Suppressor macrophage treated with lipopolysaccharide for 4 hours (primary cell): ENCODE data around the gene SCGB3A1.

Experiments used
- DNase-seq: peaks from one replicate; pipeline ENCODE4 v3.0.0-alpha.2; 2020

Gene SCGB3A1, protein sequence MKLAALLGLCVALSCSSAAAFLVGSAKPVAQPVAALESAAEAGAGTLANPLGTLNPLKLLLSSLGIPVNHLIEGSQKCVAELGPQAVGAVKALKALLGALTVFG

DNA sequence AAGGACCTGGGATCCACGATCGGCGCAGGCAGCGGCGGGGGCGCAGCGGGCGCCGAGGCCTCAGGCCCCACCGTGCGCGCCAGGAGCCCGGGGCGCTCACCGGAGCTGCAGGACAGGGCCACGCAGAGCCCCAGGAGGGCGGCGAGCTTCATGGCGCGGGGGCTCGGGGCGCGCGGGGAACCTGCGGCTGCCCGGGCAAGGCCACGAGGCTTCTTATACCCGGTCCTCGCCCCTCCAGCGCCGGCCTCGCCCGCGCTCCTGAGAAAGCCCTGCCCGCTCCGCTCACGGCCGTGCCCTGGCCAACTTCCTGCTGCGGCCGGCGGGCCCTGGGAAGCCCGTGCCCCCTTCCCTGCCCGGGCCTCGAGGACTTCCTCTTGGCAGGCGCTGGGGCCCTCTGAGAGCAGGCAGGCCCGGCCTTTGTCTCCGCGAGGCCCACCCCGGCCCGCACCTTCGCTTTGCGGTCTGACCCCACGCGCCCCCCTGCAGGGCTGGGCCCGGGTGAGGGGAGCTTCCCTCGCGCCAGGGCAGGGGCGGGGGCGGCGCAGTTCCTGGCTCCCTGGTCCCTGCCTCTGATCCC is at the start of gene SCGB3A1:
TSS of gene SCGB3A1 (minus strand) at position 189 of the 577 bp plus-strand sequence. CDS start at position 152, 37 bp downstream.
- peak; percentile 21 for DNase-seq

DNA sequence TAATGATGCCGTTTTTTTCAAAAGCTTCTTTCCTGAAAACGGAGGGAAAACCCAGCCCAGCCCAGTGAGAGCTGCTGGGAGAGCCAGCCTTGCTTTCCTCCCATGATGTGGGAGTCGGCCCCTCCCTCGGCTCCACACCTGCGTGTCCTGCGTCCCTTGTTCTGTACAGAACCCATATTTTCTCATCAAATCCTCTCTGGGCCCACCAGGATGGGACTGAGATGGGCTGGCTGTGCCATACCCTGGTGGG is 49.2 kb upstream of the SCGB3A1 start:
- DNase-seq = no peak

DNA sequence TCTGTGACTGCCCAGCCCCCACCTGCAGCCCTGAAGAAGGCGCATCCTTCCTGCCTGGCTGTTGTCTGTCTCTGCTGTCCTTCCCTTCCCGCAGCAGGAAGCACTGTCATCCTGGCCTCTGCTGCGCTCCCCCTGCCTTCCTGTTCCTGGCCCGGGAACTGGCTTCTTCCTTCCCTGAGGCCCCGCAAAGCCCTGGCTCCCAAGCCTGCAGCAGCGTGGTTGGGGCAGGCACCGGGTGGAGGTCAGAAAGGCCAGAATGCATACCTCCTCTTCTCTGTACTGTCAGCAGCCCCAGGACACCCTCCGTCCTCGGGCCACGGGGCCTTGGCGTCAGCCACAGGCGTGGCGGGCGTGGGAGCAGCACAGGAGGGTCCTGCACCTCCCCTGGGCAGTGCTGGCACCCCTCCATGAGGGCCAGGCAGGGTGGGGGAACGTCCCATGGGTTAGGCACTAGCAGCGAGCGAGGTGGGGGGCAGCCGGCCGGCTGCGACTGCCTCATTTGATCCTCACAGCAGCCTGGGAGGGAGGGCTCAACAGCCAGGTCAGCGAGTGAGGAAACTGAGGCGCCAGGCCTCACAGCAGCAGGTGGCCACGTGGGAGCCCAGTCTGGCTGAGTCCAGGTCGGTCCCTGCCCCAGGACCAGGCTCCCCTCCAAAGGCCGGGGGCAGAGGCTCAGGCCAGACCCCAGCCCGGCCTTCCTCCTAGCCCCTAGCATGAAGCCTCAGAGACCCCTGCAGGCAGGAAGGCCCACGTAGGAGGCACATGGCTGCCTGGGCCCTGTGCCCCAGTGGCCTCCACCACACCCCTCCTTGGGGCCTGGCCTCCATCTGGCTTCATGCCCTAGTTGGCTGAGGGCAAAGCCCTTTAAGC is 48.7 kb upstream of the SCGB3A1 start:
- no peak for DNase-seq

DNA sequence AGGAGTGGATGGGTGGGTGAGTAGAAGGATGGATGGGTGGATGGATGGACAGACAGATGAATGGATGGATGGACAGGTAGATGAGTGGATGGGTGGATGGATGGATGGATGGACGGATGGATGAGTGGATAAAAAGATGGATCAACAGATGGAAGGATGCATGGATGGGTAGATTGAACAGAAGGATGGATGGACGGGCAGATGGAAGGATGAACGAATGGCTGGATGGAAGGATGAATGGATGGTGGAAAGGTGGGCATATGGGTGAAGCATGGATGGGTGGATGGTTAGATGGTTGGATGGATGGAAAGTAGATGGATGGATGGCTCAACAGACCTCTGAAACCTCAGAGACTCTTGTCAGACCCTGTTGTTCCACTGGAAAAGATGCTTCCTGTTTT is 48.0 kb upstream of the SCGB3A1 start:
- no peak for DNase-seq

DNA sequence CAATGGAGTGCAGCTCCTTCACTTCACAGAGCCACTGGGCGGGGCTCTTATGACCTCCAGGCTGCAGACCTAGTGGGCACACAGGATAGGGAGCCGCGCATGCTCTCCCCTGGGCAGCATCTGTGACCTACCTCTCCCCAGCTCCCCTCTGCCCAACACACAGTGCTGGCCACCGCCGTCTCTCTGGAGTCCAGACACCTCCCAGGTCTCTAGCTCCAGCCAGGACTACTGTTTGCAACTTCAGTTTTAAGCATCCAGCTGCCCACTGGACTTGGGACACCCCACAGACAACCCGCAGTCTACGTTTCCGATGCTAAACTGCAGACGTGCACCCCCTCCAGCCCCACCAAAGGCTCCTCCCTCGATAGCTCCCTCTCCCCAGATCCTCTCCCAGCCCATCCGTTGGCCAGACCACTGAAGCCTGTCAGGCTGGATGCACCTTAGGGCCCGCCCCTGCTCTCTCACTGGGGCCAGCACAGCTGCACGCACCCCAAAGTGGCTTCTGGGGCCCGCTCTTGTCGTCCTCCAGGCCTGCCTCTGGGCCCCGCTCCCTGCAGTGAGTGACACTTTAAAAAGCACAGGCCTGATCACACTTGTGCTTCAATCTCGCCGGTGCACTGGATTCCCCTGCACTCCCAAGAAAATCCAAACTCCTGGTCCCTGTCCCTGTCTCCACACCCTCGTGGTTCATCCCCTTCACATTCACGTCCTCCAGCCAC is 46.8 kb upstream of the SCGB3A1 start:
- DNase-seq = no peak

DNA sequence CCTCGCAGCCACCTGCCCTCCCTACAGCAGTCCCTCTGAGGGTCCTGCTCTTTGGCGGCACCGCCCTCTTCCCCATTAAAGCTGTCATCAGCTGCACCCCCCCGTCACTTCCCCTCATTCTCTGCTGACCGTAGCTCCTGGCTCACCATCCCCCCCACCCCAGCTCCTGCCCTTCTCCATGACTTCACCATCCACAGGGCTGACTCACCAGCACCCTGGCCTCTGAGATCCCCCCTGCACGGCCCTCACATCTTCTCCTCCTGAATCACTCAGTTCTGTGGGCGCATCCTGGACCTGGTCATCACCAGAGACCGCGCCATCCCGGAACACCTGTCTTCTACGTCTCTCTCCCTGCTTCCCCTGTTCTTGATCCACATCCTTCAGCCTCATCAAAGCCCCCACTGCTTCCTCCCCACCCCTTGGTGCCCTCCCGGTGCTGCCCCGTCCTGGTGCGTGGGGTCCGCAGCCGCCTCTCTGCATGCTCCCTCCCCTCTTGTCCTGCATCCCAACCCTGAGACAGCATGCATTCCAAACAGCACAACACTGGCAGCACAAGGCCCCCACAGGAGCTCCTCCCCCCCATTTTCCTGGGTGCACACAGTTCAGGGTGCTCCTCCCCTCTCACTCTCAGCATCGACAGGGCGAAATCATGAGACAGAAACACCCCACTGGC is 45.2 kb upstream of the SCGB3A1 start:
- no peak for DNase-seq

DNA sequence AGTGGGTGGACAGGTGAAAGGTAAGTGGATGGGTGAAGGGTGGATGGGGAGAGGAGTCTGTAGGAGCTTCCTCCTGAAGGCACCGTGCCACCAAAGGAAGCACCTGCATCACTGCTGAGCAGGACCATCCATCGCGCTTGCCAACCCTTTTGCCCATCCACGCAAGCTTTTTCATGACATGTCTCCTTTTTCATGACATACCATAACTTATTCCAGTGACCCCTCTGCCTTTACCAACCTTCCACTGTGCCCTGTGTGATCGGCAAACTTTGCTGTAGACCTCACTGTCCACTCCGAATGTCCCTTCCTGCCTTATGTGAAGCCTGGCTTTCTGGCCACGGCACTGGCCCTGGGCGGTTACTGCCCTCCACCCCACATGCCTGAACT is 44.7 kb upstream of the SCGB3A1 start:
- DNase-seq = no peak

DNA sequence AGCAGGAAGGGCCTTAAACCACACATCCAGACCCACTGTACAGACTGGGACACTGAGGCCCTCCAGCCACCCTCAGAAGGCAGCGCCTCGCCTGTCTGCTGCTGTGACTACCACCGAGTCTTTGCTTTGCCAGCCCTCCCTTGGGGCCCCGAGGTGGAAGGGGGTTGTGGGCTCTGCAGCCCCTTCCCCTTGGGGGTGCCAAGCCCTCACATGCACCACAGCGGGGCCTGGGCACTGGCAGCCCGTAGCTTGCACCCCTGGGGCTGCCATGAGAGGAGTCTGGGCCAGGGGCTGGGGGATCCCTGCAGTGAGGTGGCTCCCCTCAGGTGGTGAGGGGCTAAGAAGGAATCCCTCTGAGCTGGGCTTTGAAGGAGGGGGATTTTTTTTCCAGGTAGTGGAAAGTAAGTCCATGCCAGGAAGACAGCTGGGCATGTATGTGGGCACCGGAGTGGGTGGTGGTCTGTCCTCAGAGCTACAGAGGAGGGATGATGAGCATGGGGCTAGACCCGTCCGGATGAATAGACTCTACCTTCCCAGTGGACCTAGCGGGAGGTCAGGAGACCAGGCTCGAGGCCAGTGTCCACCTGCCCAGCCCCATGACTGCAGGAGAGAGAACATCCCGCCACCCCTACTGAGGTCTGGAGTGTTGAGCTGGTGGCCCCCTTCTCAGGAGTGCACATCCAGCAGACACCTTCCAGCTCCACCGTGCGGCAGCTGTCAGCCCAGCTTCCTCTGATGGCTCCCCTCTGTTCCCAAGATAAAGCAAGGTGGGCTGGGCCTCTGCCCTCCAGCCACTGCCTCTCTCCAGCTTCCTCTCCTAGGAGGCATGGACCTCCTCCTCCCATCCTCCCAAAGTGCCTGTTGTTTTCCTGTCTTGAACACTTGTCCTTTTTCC is 42.2 kb upstream of the SCGB3A1 start:
- DNase-seq = no peak

DNA sequence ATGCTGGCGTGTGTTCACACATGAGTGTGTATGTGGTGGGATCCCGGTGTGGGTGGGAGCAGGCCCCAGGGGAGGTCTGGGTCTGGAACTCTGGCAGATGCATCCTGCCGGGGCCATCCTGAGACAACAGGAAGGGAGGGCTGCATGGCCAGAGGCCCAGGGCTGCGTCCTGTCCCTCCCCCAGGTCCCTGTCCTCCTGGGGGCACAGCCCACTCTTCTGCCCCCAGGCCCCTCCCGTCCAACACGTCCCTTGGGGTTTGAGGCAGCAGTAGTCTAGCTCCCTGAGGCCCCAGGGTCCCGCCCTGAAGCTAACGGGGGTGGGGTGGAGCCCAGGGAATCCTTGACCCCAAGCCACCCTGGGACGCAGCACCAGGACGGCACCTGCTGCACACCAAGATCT is 41.5 kb upstream of the SCGB3A1 start:
- no peak for DNase-seq

DNA sequence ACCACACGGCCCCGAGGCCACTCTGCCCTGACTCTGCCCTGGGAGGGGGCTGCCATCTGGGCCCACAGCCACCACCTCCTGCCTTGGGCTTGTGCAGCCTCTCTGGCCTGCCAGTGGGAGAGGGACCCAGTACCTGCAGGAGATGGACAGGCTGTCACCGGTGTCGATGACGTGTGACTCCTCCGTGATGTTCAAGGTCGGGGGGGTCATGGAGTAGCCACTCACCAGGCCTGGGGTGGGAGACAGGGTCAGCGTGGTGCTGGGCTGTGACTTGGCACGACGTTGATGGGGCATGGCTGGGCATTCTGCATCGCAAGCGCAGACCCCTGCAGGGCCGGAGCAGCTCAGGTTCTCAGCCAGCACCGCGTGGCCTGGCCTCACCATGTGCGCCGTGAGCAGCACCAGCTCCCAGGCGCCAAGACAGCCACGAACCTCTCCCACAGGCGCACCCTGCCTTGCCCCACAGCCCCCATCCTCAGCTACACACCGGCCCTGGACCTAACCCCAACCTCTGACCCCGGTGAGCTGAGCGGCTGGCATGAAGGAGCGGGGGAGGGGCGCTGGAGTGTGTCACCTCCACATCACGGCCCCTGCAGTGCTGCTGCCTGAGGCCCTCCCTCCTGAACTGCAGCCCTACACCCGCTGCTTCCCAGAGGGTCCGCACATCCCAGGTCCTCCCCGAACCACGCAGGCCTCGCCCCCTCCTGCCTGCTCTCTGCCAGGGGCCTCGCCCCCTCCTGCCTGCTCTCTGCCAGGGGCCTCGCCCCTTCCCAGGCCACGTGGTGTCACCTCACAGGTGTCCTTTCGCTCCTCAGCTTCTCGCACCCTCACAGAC is 40.5 kb upstream of the SCGB3A1 start:
- DNase-seq = no peak

DNA sequence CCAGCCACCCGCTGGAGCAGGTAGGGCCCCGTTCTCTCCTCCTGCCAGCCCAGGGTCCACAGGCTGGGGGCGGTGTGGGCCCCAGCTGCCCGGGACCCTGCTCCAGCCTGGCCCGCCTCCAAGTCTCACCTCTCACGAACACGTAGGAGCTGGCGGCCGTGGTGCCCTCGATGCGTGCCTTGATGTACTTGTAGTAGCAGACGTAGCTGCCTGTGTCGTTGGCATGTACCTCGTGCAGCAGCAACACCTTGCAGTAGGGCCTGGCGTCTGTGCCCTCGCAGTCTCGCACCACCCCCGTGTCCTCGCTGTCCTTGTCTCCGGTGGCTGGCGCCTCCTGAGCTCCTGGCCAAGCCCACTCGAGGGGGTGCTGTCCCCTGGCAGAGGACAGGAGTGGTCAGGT is 39.1 kb upstream of the SCGB3A1 start:
- no peak for DNase-seq

DNA sequence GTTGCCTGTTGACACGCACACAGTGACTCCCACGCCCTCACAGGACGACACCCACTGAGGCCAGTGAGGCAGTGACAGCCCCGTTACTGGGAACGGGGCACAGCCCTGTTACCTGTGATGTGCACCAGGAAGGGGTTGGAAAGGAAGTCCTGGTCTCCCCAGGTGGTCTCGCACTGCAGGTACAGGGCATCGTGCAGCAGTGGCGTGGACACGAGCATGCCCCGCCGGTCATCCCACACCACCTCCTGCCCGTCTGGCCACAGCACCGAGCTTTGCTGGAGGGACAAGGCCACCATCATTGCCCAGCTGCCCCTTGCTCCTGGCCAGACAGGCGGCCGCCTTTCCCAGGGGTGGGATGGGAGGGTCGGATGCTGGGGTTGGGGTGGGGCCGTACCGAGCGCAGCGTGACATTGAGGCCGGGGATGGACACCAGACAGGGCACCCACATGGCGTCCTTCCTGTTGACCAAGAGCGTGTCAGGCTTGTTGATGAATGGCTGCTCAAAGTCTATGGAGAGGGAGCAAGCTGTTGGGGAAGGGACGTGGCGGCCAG is 38.6 kb upstream of the SCGB3A1 start:
- no peak for DNase-seq

DNA sequence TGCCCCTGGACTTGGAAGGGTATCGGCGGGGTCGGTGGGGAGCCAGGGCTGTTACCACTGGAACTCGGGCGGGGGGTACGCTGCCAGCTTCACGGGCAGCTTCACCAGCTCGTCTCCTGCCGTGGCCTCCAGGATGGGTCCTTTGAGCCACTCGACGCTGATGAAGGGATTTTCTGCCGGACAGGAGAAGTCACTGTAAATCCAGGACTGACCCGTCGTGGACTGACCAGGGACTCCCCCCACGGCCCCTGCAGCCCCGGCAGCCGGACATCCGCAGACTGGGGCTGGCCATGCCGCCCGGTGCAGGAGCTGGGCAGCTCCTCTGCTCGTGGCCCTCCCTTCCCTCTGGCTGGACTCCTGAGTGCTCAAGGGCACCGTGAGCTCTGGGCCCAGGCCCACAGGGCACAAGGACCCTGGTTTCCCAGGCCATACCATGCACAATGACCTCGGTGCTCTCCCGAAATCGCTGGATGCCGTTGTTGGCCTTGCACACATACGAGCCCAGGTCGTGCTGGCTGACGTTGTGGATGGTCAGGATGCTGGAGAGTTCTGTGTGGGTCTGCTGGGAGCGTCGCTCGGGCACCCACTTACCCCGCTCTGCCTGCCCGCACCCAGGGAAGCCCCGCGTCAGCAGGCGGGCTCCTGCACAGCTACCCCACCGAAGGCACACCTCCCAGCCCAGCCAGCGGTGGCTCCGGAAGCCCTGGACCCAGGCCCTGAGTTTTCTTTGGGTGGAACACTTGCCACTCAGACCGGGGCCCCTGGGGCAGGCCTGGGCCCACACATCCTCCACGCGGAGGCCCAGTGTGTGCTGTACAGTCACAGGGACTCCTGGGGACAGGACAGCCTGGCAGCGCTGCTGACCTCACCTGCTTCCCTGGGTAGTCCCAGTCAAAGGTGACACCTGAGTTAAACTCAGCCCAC is 37.8 kb upstream of the SCGB3A1 start:
- no peak for DNase-seq

DNA sequence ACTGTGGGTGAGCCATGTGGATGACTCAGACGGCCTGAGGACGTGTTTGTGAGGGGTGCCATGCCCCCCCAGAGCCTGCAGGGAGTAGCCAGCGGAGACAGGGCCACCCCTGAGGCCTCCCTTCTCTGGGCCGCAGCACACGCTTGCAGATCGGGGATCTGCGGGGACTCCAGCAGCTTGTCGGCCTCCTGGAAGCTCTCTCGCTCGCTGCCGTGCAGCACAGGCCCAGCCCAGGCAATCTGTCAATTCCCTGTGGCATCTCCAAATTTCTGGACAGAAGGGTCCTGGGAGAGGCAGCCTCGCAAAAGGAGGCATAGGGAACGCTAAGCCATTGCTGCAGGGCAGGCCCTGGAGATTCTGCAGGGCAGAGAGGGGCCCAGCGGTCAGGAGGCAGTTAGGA is 36.9 kb upstream of the SCGB3A1 start:
- no peak for DNase-seq

DNA sequence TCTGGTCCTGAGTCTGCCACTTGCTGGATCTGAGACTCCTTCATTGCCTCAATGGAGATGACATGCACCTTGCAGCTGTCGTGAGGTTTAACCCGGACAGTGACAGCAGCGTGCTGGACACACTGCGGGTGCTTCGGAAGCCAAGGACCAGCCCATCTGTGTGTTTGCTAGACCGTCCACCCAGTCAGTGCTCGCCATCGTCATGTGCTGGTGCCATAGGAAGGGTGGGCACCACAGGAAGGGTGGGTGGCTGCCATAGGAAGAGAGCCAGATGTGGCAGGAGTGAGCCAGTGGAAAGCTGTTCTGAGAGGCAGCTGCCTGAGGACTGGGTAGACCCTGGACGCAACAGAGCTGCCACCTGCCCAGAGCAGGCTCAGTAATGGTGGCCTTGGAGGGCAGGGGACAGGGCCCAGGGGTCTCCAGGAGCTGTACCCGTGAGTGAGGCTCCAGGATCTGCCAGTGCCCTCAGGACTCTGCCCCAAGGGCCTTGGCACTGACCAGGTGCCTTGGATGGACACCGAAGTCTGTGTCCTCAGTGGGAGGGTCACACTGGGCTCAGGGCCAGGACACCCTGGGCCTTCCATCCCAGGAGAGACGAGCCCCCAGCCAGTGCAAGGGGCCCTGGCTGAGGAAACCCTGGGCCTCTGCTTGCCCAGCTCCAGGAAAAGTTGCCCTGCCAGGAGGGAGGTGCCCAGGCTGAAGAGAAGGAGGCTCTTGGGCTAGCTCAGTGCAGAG is 36.3 kb upstream of the SCGB3A1 start:
- no peak for DNase-seq

DNA sequence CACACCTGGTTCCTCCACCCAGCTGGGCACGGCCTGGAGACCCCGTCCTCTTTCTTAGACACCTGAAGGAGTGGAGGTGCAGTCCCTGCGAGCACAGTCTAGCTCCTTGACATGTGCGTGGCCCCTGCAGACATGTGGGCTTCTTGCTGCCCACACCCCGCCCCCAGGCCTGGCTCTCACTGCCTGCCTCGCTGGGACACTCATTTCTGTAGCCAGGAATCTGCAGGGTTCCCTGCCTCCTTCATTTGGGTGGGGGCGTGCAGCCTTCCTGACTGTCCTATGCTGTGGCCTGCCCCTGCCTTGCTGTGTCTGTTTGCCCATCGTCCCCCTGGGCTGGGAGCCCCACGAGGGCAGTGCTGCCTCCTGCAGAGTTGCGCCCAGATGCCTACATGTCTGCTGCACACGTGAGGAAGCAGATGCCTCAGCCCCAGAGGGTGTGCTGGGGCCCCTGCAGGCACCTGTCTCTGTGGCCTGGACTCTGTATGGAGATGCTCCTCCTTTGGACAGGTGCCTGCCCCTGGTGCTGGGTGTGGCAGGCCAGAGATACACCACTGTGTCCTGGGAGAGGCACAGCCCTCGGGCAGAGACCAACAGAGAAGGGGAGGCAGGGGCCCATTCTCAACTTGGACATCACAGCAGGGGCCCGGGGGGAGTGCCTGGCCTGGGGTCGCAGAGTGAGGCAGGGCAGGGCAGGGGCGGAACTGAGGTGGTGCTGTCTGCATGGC is 35.5 kb upstream of the SCGB3A1 start:
- no peak for DNase-seq

DNA sequence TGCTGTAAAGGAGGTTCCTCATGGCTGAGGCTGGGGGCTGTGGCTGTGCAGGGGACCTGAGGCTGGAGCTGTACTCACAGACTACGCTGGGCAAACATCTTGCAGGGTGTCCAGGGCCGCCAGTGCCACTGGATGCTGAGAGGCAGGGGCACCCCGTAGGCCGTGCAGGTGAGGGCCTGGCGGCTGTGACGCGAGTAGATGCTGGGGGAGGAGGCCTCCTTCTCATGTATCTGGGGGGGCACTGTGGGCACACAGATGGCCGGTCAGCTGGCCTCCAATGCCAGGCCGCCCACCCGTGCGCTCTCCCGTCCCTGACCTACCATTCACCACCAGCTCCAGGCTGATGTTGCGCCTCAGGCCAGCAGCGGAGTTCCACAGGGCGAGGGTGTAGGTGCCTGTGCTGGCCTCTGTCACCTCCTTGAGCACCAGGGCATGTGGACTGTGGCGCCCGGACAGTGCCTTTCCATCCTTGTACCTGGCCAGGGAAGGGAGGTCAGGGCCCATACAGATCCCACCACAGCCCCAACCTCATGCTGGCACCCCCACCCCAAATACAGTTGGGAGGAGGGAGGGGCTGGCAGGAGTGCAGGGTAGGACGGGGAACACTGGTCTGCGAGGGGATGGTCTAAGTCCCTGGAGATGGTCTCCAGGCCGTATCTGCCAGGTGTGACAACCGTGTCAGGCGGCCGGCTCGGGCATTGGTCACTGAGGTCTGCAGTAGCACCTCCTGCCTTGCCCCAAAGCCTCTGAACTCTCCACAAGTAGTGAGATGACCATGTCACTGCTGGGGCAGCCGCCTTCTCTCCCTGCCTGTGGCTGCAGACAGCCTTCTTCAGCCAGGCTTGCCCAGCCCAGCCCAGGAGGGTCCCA is 34.7 kb upstream of the SCGB3A1 start:
- DNase-seq = no peak
